IMR-90 (cell line): ENCODE data around the gene PLA2G4B. TPM values are rescaled to one million over a fixed set of nuclear protein-coding genes. Genes with fewer than 3 reads are reported as not detected.

Source experiments
- ATAC-seq: fragments of 200-7000 bp; cut with Tn5 transposase; 2 replicates; pipeline ENCODE4 v1.9.1; 2020; ENCODE audit warnings: low read depth, mild to moderate bottlenecking, moderate library complexity
- BruUV-seq: library from RNA; stranded (reverse); fragments of 400-500 nt; replicated peaks from 2 replicates; lab custom pipeline; 2021; lab: Mats Ljungman, UMichigan
- CTCF ChIA-PET: fragments of 300-600 bp; formaldehyde crosslinking; extraction: SDS; loops from one replicate; lab custom pipeline; 2021; ENCODE audit warnings: antibody characterized with exemption; lab: Yijun Ruan, JAX
- POLR2A ChIA-PET: fragments of 300-600 bp; sonication (Branson Sonifier 250); formaldehyde crosslinking; loops from one replicate; lab custom pipeline; 2022; ENCODE audit warnings: antibody characterized with exemption; ENCODE audit not compliant: unreplicated experiment; lab: Charles Lee
- DNase-seq: peaks from one replicate; pipeline ENCODE4 v3.0.0; 2013
- H2AFZ ChIP-seq: replicated peaks from 2 replicates; pipeline ENCODE3; 2013; ENCODE audit warnings: low read length, mild to moderate bottlenecking; ENCODE audit not compliant: poor library complexity
- H2AK5ac ChIP-seq: 2 replicates; pipeline ENCODE4 v1.6.1; 2013; ENCODE audit warnings: low read depth, low read length, inconsistent platforms
- H2AK9ac ChIP-seq: replicated peaks from 2 replicates; pipeline ENCODE3; 2013; ENCODE audit warnings: mild to moderate bottlenecking, low read depth, low read length, moderate library complexity; ENCODE audit not compliant: poor library complexity
- H2BK120ac ChIP-seq: 2 replicates; pipeline ENCODE4 v1.6.1; 2013; ENCODE audit warnings: low read depth, low read length, inconsistent platforms
- H2BK15ac ChIP-seq: 3 replicates; pipeline ENCODE4 v1.6.1; 2013; ENCODE audit warnings: low read depth, low read length, inconsistent platforms
- H2BK20ac ChIP-seq: 2 replicates; pipeline ENCODE4 v1.6.1; 2013; ENCODE audit warnings: low read depth, mild to moderate bottlenecking, inconsistent platforms, low read length, moderate library complexity
- H2BK5ac ChIP-seq: 2 replicates; pipeline ENCODE4 v1.6.1; 2013; ENCODE audit warnings: mild to moderate bottlenecking, low read depth, low read length, inconsistent platforms; ENCODE audit not compliant: poor library complexity, severe bottlenecking
- H3K14ac ChIP-seq: replicated peaks from 2 replicates; pipeline ENCODE4 v1.6.1; 2013; ENCODE audit warnings: low read depth, low read length, inconsistent platforms
- H3K18ac ChIP-seq: 2 replicates; pipeline ENCODE4 v1.6.1; 2013; ENCODE audit warnings: low read depth, low read length, control low read depth
- H3K23ac ChIP-seq: 2 replicates; pipeline ENCODE4 v1.6.1; 2013; ENCODE audit warnings: low read depth, low read length, inconsistent platforms
- H3K27ac ChIP-seq: 2 replicates; pipeline ENCODE4 v1.5.1; 2013; ENCODE audit warnings: mild to moderate bottlenecking, control low read depth, low read length; ENCODE audit not compliant: insufficient read depth
- H3K27me3 ChIP-seq: 2 replicates; pipeline ENCODE4 v1.6.1; 2013; ENCODE audit warnings: low read length; ENCODE audit not compliant: control insufficient read depth, insufficient read depth
- H3K36me3 ChIP-seq: 2 replicates; pipeline ENCODE4 v1.6.1; 2013; ENCODE audit warnings: low read length, mixed read lengths; ENCODE audit not compliant: control insufficient read depth, insufficient read depth
- H3K4ac ChIP-seq: 2 replicates; pipeline ENCODE4 v1.6.1; 2013; ENCODE audit warnings: low read depth, low read length, inconsistent platforms
- H3K4me1 ChIP-seq: 2 replicates; pipeline ENCODE4 v1.6.1; 2013; ENCODE audit warnings: low read length, mixed read lengths; ENCODE audit not compliant: control insufficient read depth, insufficient read depth
- H3K4me2 ChIP-seq: 2 replicates; pipeline ENCODE4 v1.6.1; 2013; ENCODE audit warnings: low read depth, mild to moderate bottlenecking, control low read depth, low read length, moderate library complexity
- H3K4me3 ChIP-seq: 2 replicates; pipeline ENCODE4 v1.5.1; 2013; ENCODE audit warnings: low read depth, mild to moderate bottlenecking, control low read depth, low read length, moderate library complexity; ENCODE audit not compliant: insufficient read depth
- H3K56ac ChIP-seq: 2 replicates; pipeline ENCODE4 v1.6.1; 2013; ENCODE audit warnings: low read length, inconsistent platforms; ENCODE audit not compliant: insufficient read depth; ENCODE audit errors: extremely low read depth
- H3K79me1 ChIP-seq, 2 experiments: 2 replicates each; pipeline ENCODE4 v1.6.1; 2013; ENCODE audit warnings: low read length in 2 of 2, inconsistent platforms in 1 of 2, low read depth in 1 of 2
- H3K9ac ChIP-seq: 2 replicates; pipeline ENCODE4 v1.6.1; 2013; ENCODE audit warnings: low read depth, low read length, control low read depth
- H3K9me1 ChIP-seq: 2 replicates; pipeline ENCODE4 v1.6.1; 2013; ENCODE audit warnings: low read length, inconsistent platforms; ENCODE audit not compliant: insufficient read depth
- H3K9me3 ChIP-seq: 2 replicates; pipeline ENCODE4 v1.6.1; 2013; ENCODE audit warnings: low read length; ENCODE audit not compliant: control insufficient read depth, insufficient read depth
- H4K20me1 ChIP-seq: 2 replicates; pipeline ENCODE4 v1.6.1; 2013; ENCODE audit warnings: low read length, inconsistent platforms; ENCODE audit not compliant: insufficient read depth
- H4K5ac ChIP-seq: 2 replicates; pipeline ENCODE4 v1.6.1; 2013; ENCODE audit warnings: mild to moderate bottlenecking, low read depth, low read length, control low read depth
- H4K8ac ChIP-seq, 2 experiments: 2 replicates each; pipeline ENCODE4 v1.6.1; 2013; ENCODE audit warnings: low read depth in 2 of 2, low read length in 2 of 2, control low read depth in 1 of 2, inconsistent platforms in 1 of 2
- H4K91ac ChIP-seq: 2 replicates; pipeline ENCODE4 v1.6.1; 2013; ENCODE audit warnings: low read depth, low read length, inconsistent platforms; ENCODE audit not compliant: insufficient read depth
- BHLHE40 ChIP-seq: fragments of 150-350 bp; IDR thresholded peaks from 2 replicates; pipeline ENCODE4 v1.6.1; 2016; ENCODE audit warnings: mild to moderate bottlenecking, low read depth, low read length
- CEBPB ChIP-seq: IDR thresholded peaks from 2 replicates; pipeline ENCODE4 v1.6.1; 2012; ENCODE audit warnings: low read depth, low read length, improper control_type of control experiment
- CHD1 ChIP-seq: IDR thresholded peaks from 2 replicates; pipeline ENCODE4 v1.6.1; 2012; ENCODE audit warnings: low read depth, low read length, improper control_type of control experiment
- CTCF ChIP-seq: conservative IDR thresholded peaks from 2 replicates; pipeline ENCODE4 v1.5.1; 2012; ENCODE audit warnings: mild to moderate bottlenecking, low read depth, low read length, improper control_type of control experiment
- ELK1 ChIP-seq: fragments of 150-350 bp; IDR thresholded peaks from 2 replicates; pipeline ENCODE4 v1.6.1; 2016; ENCODE audit warnings: low read depth, mild to moderate bottlenecking, low read length, moderate library complexity, borderline replicate concordance
- FOS ChIP-seq: fragments of 150-350 bp; IDR thresholded peaks from 2 replicates; pipeline ENCODE4 v1.6.1; 2016; ENCODE audit warnings: low read depth, low read length
- MAFK ChIP-seq: IDR thresholded peaks from 2 replicates; pipeline ENCODE4 v1.6.1; 2012; ENCODE audit warnings: low read depth, low read length, improper control_type of control experiment
- MAZ ChIP-seq: IDR thresholded peaks from 2 replicates; pipeline ENCODE4 v1.6.1; 2012; ENCODE audit warnings: low read depth, mild to moderate bottlenecking, low read length, improper control_type of control experiment, moderate library complexity, borderline replicate concordance
- MXI1 ChIP-seq: IDR thresholded peaks from 2 replicates; pipeline ENCODE4 v1.6.1; 2012; ENCODE audit warnings: low read depth, mild to moderate bottlenecking, low read length, moderate library complexity, borderline replicate concordance
- NFE2L2 ChIP-seq: fragments of 150-350 bp; IDR thresholded peaks from 2 replicates; pipeline ENCODE4 v1.6.1; 2016; ENCODE audit warnings: low read depth, mild to moderate bottlenecking, low read length
- POLR2A ChIP-seq: IDR thresholded peaks from 2 replicates; pipeline ENCODE4 v1.6.1; 2012; ENCODE audit warnings: mild to moderate bottlenecking, low read depth, low read length
- RAD21 ChIP-seq: IDR thresholded peaks from 2 replicates; pipeline ENCODE4 v1.6.1; 2012; ENCODE audit warnings: low read length, improper control_type of control experiment
- RCOR1 ChIP-seq: IDR thresholded peaks from 2 replicates; pipeline ENCODE4 v1.6.1; 2012; ENCODE audit warnings: mild to moderate bottlenecking, low read length, improper control_type of control experiment; ENCODE audit not compliant: insufficient replicate concordance
- RFX5 ChIP-seq: IDR thresholded peaks from 2 replicates; pipeline ENCODE4 v1.8.0; 2012; ENCODE audit warnings: low read depth, mild to moderate bottlenecking, low read length, moderate library complexity
- SMC3 ChIP-seq: fragments of 150-350 bp; IDR thresholded peaks from 2 replicates; pipeline ENCODE4 v1.6.1; 2016; ENCODE audit warnings: low read depth, mild to moderate bottlenecking, antibody characterized with exemption, low read length, moderate library complexity
- USF2 ChIP-seq: fragments of 150-350 bp; IDR thresholded peaks from 2 replicates; pipeline ENCODE4 v1.6.1; 2017; ENCODE audit warnings: mild to moderate bottlenecking, antibody characterized with exemption, low read length, low read depth
- WGBS, 2 experiments: methylation state at CpG; one replicate each; pipeline versions ENCODE4 v1.1.5 to v1.1.7; 2013; ENCODE audit warnings: missing lambda C conversion rate in 2 of 2; ENCODE audit not compliant: insufficient read length in 1 of 2; ENCODE audit errors: extremely low coverage in 2 of 2; 5-methylcytosine and 5-hydroxymethylcytosine counted together
- dilution Hi-C: fragments of 300-500 bp; cut with HindIII; formaldehyde crosslinking; loops from one replicate; pipeline ENCODE4 v1.14.3; 2018; ENCODE audit warnings: low sequenced_read_pairs; ENCODE audit not compliant: unreplicated experiment
- in situ Hi-C: fragments of 300-500 bp; cut with MboI; formaldehyde crosslinking; loops from 3 replicates; pipeline ENCODE4 v1.14.3; 2019; ENCODE audit warnings: low sequenced_read_pairs, inconsistent platforms, mixed read lengths
- intact Hi-C: fragments of 100-400 bp; cut with micrococcal nuclease; formaldehyde crosslinking; loops from 2 replicates; pipeline ENCODE4 v1.10.0; 2022
- polyA plus RNA-seq, 3 experiments: library from polyadenylated mRNA; depleted of rRNA; stranded (reverse); fragments of >200 nt; gene quantifications; 2 replicates each; pipeline ENCODE4 v1.2.3, GENCODE V29; 2012; ENCODE audit warnings: low replicate concordance in 1 of 3
- total RNA-seq: library from RNA; depleted of rRNA; stranded (reverse); fragments of >200 nt; gene quantifications from 2 replicates; pipeline ENCODE4 v1.2.3, GENCODE V29; 2012

The PLA2G4B gene
- total and polyA plus RNA-seq, 2 of the 4 experiments (the other 2 are of a cell fraction) = 0.18 to 3.1 TPM

GRCh38 chr15:41844814-41845213, 6.2 kb downstream of the PLA2G4B start:
- in situ Hi-C loops = no loop called here
- BruUV-seq = no TSS peak
- WGBS, 2 experiments = 75% methylated on average over 4 of the region's 12 CpGs; no CpG with 5 or more reads in 1 of the 2 experiments

More at GRCh38 chr15:41844814-41845213, 6.2 kb downstream of the PLA2G4B start:
- CTCF ChIA-PET = no interaction called here
- no peak overlapping the region for H3K4me3 ChIP-seq
- no peak overlapping the region for H3K56ac ChIP-seq
- H4K20me1 ChIP-seq = no peaks in the 10 kb centered on the region
- no peak for TF ChIP-seq CTCF
- no peak for TF ChIP-seq NFE2L2
- no peak for TF ChIP-seq CHD1
- no peak for TF ChIP-seq USF2
- TF ChIP-seq MXI1 = no peak
- no peak for TF ChIP-seq RAD21
- no peak for TF ChIP-seq RFX5
- no peak for TF ChIP-seq MAFK
- no peak for TF ChIP-seq SMC3
- TF ChIP-seq BHLHE40 = no peak
- TF ChIP-seq MAZ = no peak
- no peak for TF ChIP-seq FOS
- TF ChIP-seq ELK1 = no peak
- no peak for TF ChIP-seq CEBPB
- no peak for TF ChIP-seq RCOR1
- no peak for TF ChIP-seq POLR2A
- no peak overlapping the region for H2BK20ac ChIP-seq
- no peak overlapping the region for H3K23ac ChIP-seq
- H4K8ac ChIP-seq = no peak overlapping the region
- no peaks in the 10 kb centered on the region for H3K9me3 ChIP-seq
- no peak overlapping the region for H2AK5ac ChIP-seq
- H2AFZ ChIP-seq = no peak overlapping the region
- no peak overlapping the region for H2AK9ac ChIP-seq
- no peak overlapping the region for H3K9ac ChIP-seq
- no peaks in the 10 kb centered on the region; the same call in 1 of the 2 replicates for H3K4me1 ChIP-seq
- no peak overlapping the region for H2BK120ac ChIP-seq
- no peaks in the 10 kb centered on the region for H3K79me1 ChIP-seq
- H3K14ac ChIP-seq = no peak overlapping the region
- H3K36me3 ChIP-seq = peaks cover 20% of the 10 kb centered on the region
- no peak overlapping the region for H4K5ac ChIP-seq
- H3K9me1 ChIP-seq = no peaks in the 10 kb centered on the region
- H3K27ac ChIP-seq = no peak overlapping the region
- H3K4me2 ChIP-seq = no peak overlapping the region
- no peak overlapping the region for H3K4ac ChIP-seq
- no peak overlapping the region for H3K18ac ChIP-seq
- DNase-seq (no peak), ATAC-seq (no peak)
- no peak overlapping the region for H2BK5ac ChIP-seq
- H2BK15ac ChIP-seq = no peak overlapping the region
- intact Hi-C loops = no loop called here
- H4K91ac ChIP-seq = no peak overlapping the region
- dilution Hi-C loops = no loop called here
- POLR2A ChIA-PET = no interaction called here
- no peaks in the 10 kb centered on the region for H3K27me3 ChIP-seq
